GM21723 (cell line): Measurements from ENCODE around the gene NGLY1.

Experiments used
- ATAC-seq: cut with Tn5 transposase; IDR thresholded peaks from one replicate; pipeline ENCODE4 v1.9.1; 2021; ENCODE audit warnings: mild to moderate bottlenecking, moderate library complexity; ENCODE audit not compliant: unreplicated experiment

Gene NGLY1

GRCh38 chr3:25713341-25713985, 69.8 kb downstream of the NGLY1 start:
- ATAC-seq = no peak

GRCh38 chr3:25711090-25711489, 72.2 kb downstream of the NGLY1 start:
- no peak for ATAC-seq

- no peak for ATAC-seq
Observed at GRCh38 chr3:25708036-25708435, 75.2 kb downstream of the NGLY1 start.

GRCh38 chr3:25707268-25707926, 75.8 kb downstream of the NGLY1 start:
- ATAC-seq = no peak

GRCh38 chr3:25706213-25706612, 77.0 kb downstream of the NGLY1 start:
- no peak for ATAC-seq

GRCh38 chr3:25697553-25697952, 85.7 kb downstream of the NGLY1 start:
- ATAC-seq = no peak

GRCh38 chr3:25695731-25696420, 87.4 kb downstream of the NGLY1 start:
- no peak for ATAC-seq

GRCh38 chr3:25693238-25693637, 90.0 kb downstream of the NGLY1 start:
- no peak for ATAC-seq

- ATAC-seq = no peak
Observed at GRCh38 chr3:25692341-25692740, 90.9 kb downstream of the NGLY1 start.

- ATAC-seq = no peak
Observed at GRCh38 chr3:25690768-25691533, 92.3 kb downstream of the NGLY1 start.

GRCh38 chr3:25689226-25689625, 94.0 kb downstream of the NGLY1 start:
- no peak for ATAC-seq

GRCh38 chr3:25687742-25688141, 95.5 kb downstream of the NGLY1 start:
- no peak for ATAC-seq

- ATAC-seq = no peak
Observed at GRCh38 chr3:25686766-25687165, 96.5 kb downstream of the NGLY1 start.

GRCh38 chr3:25683882-25684281, 99.4 kb downstream of the NGLY1 start:
- ATAC-seq = no peak

- ATAC-seq = no peak
Observed at GRCh38 chr3:25683410-25683809, 99.8 kb downstream of the NGLY1 start.

- ATAC-seq = no peak
Observed at GRCh38 chr3:25679642-25680302, 103.5 kb downstream of the NGLY1 start.

- ATAC-seq = no peak
Observed at GRCh38 chr3:25679166-25679565, 104.1 kb downstream of the NGLY1 start.

- ATAC-seq = no peak
Observed at GRCh38 chr3:25678581-25678980, 104.7 kb downstream of the NGLY1 start.

GRCh38 chr3:25677121-25677520, 106.1 kb downstream of the NGLY1 start:
- no peak for ATAC-seq

- no peak for ATAC-seq
Observed at GRCh38 chr3:25674670-25675069, 108.6 kb downstream of the NGLY1 start.

- no peak for ATAC-seq
Observed at GRCh38 chr3:25673738-25674298, 109.4 kb downstream of the NGLY1 start.
